ENCODE results near the gene RNASE13. TPM values are rescaled to one million over a fixed set of nuclear protein-coding genes. Genes with fewer than 3 reads are reported as not detected.

RNASE13 gene
- total RNA-seq, 2 experiments from 2014 or later = not detected

- no peak overlapping the region for H3K4me2 ChIP-seq (ENCODE audit: low read length)
- H3K4me3 ChIP-seq (ENCODE audit: low read depth, low read length, poor library complexity, severe bottlenecking) = no peak overlapping the region
- no peak for TF ChIP-seq EZH2phosphoT487 (IDR thresholded peaks at IDR 0.05; ENCODE audit: borderline replicate concordance, low read depth, low read length)
- TF ChIP-seq, protein P1, sequence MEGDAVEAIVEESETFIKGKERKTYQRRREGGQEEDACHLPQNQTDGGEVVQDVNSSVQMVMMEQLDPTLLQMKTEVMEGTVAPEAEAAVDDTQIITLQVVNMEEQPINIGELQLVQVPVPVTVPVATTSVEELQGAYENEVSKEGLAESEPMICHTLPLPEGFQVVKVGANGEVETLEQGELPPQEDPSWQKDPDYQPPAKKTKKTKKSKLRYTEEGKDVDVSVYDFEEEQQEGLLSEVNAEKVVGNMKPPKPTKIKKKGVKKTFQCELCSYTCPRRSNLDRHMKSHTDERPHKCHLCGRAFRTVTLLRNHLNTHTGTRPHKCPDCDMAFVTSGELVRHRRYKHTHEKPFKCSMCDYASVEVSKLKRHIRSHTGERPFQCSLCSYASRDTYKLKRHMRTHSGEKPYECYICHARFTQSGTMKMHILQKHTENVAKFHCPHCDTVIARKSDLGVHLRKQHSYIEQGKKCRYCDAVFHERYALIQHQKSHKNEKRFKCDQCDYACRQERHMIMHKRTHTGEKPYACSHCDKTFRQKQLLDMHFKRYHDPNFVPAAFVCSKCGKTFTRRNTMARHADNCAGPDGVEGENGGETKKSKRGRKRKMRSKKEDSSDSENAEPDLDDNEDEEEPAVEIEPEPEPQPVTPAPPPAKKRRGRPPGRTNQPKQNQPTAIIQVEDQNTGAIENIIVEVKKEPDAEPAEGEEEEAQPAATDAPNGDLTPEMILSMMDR (conservative IDR thresholded peaks at IDR 0.05; ENCODE audit: low read length) = no peak
- no peak for DNase-seq (ENCODE audit: low spot score)
- ChIA-PET POLR2A (interaction anchor here (0.5 to 1.5 kb wide), 4 partner anchors 13 to 122 kb away, joined by 3 to 4 read pairs (median 3); no protein-coding TSS in a partner anchor), CTCF (ENCODE audit: unreplicated experiment) (interaction anchor here (2.2 kb wide), 1 partner anchor 11 kb away, joined by 6 read pairs; no protein-coding TSS in a partner anchor)
- no peak overlapping the region for H3K27ac ChIP-seq (ENCODE audit: low read depth, low read length, poor library complexity, severe bottlenecking)
- no peaks in the 10 kb centered on the region for H3K9me3 ChIP-seq (ENCODE audit: low read length)
- no peak overlapping the region for H2AFZ ChIP-seq (ENCODE audit: low read length)
- H3K9me2 ChIP-seq (ENCODE audit: insufficient read depth, low read length) = no peaks in the 10 kb centered on the region
- no peaks in the 10 kb centered on the region for H3K36me3 ChIP-seq (ENCODE audit: insufficient read depth, low read length)
- no TSS peak for BruUV-seq (replicated peaks)
- H4K20me1 ChIP-seq (ENCODE audit: insufficient read depth, low read length) = no peaks in the 10 kb centered on the region
- intact Hi-C loops (cut with micrococcal nuclease; ENCODE audit: unreplicated experiment) = no loop called here
- H3K4me1 ChIP-seq (ENCODE audit: insufficient read depth, low read length, poor library complexity, severe bottlenecking) = no peaks in the 10 kb centered on the region
- no peaks in the 10 kb centered on the region for H3K79me2 ChIP-seq (ENCODE audit: insufficient read depth, low read depth, low read length)
Observed at GRCh38 chr14:21003788-21004346, 30.7 kb downstream of the RNASE13 start.

GRCh38 chr14:21001218-21001617 is 33.4 kb downstream of the RNASE13 start:
- BruUV-seq (replicated peaks) = no TSS peak
- CTCF ChIA-PET (ENCODE audit: unreplicated experiment) = no interaction called here
- Histone ChIP-seq H3K4me1 (ENCODE audit: insufficient read depth, low read length, poor library complexity, severe bottlenecking) (no peaks in the 10 kb centered on the region), H3K79me2 (ENCODE audit: insufficient read depth, low read depth, low read length) (no peaks in the 10 kb centered on the region), H3K4me2 (ENCODE audit: low read length) (no peak overlapping the region), H3K9me2 (ENCODE audit: insufficient read depth, low read length) (no peaks in the 10 kb centered on the region), H3K9me3 (ENCODE audit: low read length) (no peaks in the 10 kb centered on the region), H2AFZ (ENCODE audit: low read length) (no peak overlapping the region), H4K20me1 (ENCODE audit: insufficient read depth, low read length) (no peaks in the 10 kb centered on the region), H3K4me3 (ENCODE audit: low read depth, low read length, poor library complexity, severe bottlenecking) (no peak overlapping the region), H3K36me3 (ENCODE audit: insufficient read depth, low read length) (peaks cover 15% of the 10 kb centered on the region), H3K27ac (ENCODE audit: low read depth, low read length, poor library complexity, severe bottlenecking) (no peak overlapping the region)
- TF ChIP-seq, protein P1 (conservative IDR thresholded peaks at IDR 0.05; ENCODE audit: low read length) = no peak
- TF ChIP-seq EZH2phosphoT487 (IDR thresholded peaks at IDR 0.05; ENCODE audit: borderline replicate concordance, low read depth, low read length) = no peak
- no peak for DNase-seq (ENCODE audit: low spot score)
- intact Hi-C loops (cut with micrococcal nuclease; ENCODE audit: unreplicated experiment) = no loop called here
- POLR2A ChIA-PET = interaction anchor here (1.5 kb wide), 1 partner anchor 9 kb away, joined by 4 read pairs; no protein-coding TSS in a partner anchor

GRCh38 chr14:20999591-20999990 is 35.0 kb downstream of the RNASE13 start:
- peaks cover 31% of the 10 kb centered on the region for H3K36me3 ChIP-seq (ENCODE audit: insufficient read depth, low read length)
- H3K9me3 ChIP-seq (ENCODE audit: low read length) = no peaks in the 10 kb centered on the region
- no peak overlapping the region for H2AFZ ChIP-seq (ENCODE audit: low read length)
- POLR2A ChIA-PET = interaction anchor here (0.9 kb wide), 1 partner anchor 13 kb away, joined by 3 read pairs; no protein-coding TSS in a partner anchor
- no TSS peak for BruUV-seq (replicated peaks)
- no peak overlapping the region for H3K4me3 ChIP-seq (ENCODE audit: low read depth, low read length, poor library complexity, severe bottlenecking)
- no peak for TF ChIP-seq EZH2phosphoT487 (IDR thresholded peaks at IDR 0.05; ENCODE audit: borderline replicate concordance, low read depth, low read length)
- TF ChIP-seq, protein P1 (conservative IDR thresholded peaks at IDR 0.05; ENCODE audit: low read length) = no peak
- no peaks in the 10 kb centered on the region for H3K4me1 ChIP-seq (ENCODE audit: insufficient read depth, low read length, poor library complexity, severe bottlenecking)
- intact Hi-C loops (cut with micrococcal nuclease; ENCODE audit: unreplicated experiment) = no loop called here
- CTCF ChIA-PET (ENCODE audit: unreplicated experiment) = no interaction called here
- H4K20me1 ChIP-seq (ENCODE audit: insufficient read depth, low read length) = no peaks in the 10 kb centered on the region
- no peak overlapping the region for H3K4me2 ChIP-seq (ENCODE audit: low read length)
- no peak for DNase-seq (ENCODE audit: low spot score)
- no peaks in the 10 kb centered on the region for H3K79me2 ChIP-seq (ENCODE audit: insufficient read depth, low read depth, low read length)
- no peaks in the 10 kb centered on the region for H3K9me2 ChIP-seq (ENCODE audit: insufficient read depth, low read length)
- no peak overlapping the region for H3K27ac ChIP-seq (ENCODE audit: low read depth, low read length, poor library complexity, severe bottlenecking)
